Body of pancreas (tissue), 4 donors: ENCODE results near the gene TRPC4. TPM values are rescaled to one million over a fixed set of nuclear protein-coding genes. Genes with fewer than 3 reads are reported as not detected.

Experiments used
- ATAC-seq: fragments of 150-250 bp; one replicate; pipeline ENCODE4 v1.9.1; 2016
- DNase-seq, 4 donors: peaks; one replicate each; pipeline ENCODE4 v3.0.0-alpha.2; 2019
- H3K27ac ChIP-seq, 4 donors: fragments of 200-600 bp; sonication (generic); 1 replicate in 3 of 4; 2 replicates in 1 of 4; pipeline versions ENCODE4 v1.5.1 to v1.6.1; 2016 to 2019; ENCODE audit warnings: mild to moderate bottlenecking in 1 of 4, mixed read lengths in 1 of 4, moderate library complexity in 1 of 4
- H3K27me3 ChIP-seq, 2 donors: fragments of 200-600 bp; sonication (generic); one replicate each; pipeline ENCODE4 v1.6.0; 2016; ENCODE audit warnings: mild to moderate bottlenecking in 1 of 2
- H3K36me3 ChIP-seq, 2 donors: fragments of 200-600 bp; sonication (generic); replicated peaks in 1 of 2; 2 replicates each; pipeline ENCODE4 v1.5.1; 2016; ENCODE audit warnings: low read depth in 2 of 2; ENCODE audit not compliant: insufficient read depth in 1 of 2
- H3K4me1 ChIP-seq: fragments of 200-600 bp; sonication (generic); one replicate; pipeline ENCODE4 v1.6.0; 2016
- H3K4me3 ChIP-seq, 2 donors: fragments of 200-600 bp; sonication (generic); 1 replicate in 1 of 2; 2 replicates in 1 of 2; pipeline ENCODE4 v1.5.1; 2016 to 2019
- H3K9me3 ChIP-seq, 3 donors: fragments of 200-600 bp; sonication (generic); 1 replicate in 2 of 3; 2 replicates in 1 of 3; pipeline ENCODE4 v1.5.1; 2016
- POLR2A ChIP-seq, 3 donors: fragments of 450-650 bp; IDR thresholded peaks; one replicate each; pipeline ENCODE4 v1.6.1; 2016; ENCODE audit warnings: antibody characterized with exemption in 3 of 3, mild to moderate bottlenecking in 2 of 3
- WGBS, 2 donors: methylation state at CpG; one replicate each; pipeline ENCODE4 v1.1.5; 2017; 5-methylcytosine and 5-hydroxymethylcytosine counted together
- intact Hi-C: fragments of 100-400 bp; cut with DNase I; formaldehyde crosslinking; loops from one replicate; pipeline ENCODE4 v1.15.1; 2023
- total RNA-seq, 2 donors: library from RNA; depleted of rRNA; stranded (reverse); fragments of >200 nt; gene quantifications; one replicate each; pipeline ENCODE4 v1.1.0, GENCODE V29; 2016
- TF ChIP-seq, protein P1 (sequence below), 7 experiments: fragments of 450-650 bp in 4 of 7; fragments of 200-600 bp in 3 of 7; sonication (generic) in 3 of 7; IDR thresholded peaks; one replicate each; pipeline ENCODE4 v1.5.1; 2016 to 2019; ENCODE audit warnings: antibody characterized with exemption in 7 of 7

The TRPC4 gene
- total RNA-seq, 2 donors from 2014 or later = 0.33 to 2.6 TPM

DNA sequence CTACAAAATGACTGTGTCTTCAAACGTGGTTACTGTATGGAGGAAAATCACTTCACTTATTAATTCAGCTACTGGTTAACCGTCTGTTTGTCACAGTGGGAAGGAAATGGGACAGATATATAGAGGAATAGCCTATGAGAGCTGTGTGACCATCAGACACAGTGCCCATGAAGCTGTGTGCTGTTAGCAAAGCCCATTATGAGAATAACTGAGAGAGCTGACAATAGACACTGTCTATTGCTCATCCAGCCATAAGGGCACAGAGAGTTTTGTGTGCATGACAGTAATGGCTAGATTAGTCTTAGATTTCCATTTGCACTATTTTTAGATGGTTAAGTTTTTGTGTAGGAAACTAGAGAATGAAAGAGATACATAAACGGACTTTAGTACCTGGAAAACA, 206.9 kb downstream of the TRPC4 start:
- intact Hi-C loops = no loop called here
- WGBS, 2 donors = 44 to 55% methylated on average over 3 of the region's 3 CpGs
- ATAC-seq (no peak), DNase-seq (no peak)
- no peaks in the 10 kb centered on the region for H3K4me1 ChIP-seq
- H3K36me3 ChIP-seq = no peaks in the 10 kb centered on the region
- H3K27me3 ChIP-seq = no peaks in the 10 kb centered on the region
- H3K4me3 ChIP-seq = no peak overlapping the region
- TF ChIP-seq, protein P1, sequence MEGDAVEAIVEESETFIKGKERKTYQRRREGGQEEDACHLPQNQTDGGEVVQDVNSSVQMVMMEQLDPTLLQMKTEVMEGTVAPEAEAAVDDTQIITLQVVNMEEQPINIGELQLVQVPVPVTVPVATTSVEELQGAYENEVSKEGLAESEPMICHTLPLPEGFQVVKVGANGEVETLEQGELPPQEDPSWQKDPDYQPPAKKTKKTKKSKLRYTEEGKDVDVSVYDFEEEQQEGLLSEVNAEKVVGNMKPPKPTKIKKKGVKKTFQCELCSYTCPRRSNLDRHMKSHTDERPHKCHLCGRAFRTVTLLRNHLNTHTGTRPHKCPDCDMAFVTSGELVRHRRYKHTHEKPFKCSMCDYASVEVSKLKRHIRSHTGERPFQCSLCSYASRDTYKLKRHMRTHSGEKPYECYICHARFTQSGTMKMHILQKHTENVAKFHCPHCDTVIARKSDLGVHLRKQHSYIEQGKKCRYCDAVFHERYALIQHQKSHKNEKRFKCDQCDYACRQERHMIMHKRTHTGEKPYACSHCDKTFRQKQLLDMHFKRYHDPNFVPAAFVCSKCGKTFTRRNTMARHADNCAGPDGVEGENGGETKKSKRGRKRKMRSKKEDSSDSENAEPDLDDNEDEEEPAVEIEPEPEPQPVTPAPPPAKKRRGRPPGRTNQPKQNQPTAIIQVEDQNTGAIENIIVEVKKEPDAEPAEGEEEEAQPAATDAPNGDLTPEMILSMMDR (IDR thresholded peaks at IDR 0.05) = no peak
- no peak for TF ChIP-seq POLR2A (IDR thresholded peaks at IDR 0.05)
- H3K9me3 ChIP-seq = no peaks in the 10 kb centered on the region
- H3K27ac ChIP-seq = no peak overlapping the region

GRCh38 chr13:37657956-37658355, 211.6 kb downstream of the TRPC4 start:
- Histone ChIP-seq H3K4me3 (no peak overlapping the region), H3K9me3 (no peaks in the 10 kb centered on the region), H3K27me3 (no peaks in the 10 kb centered on the region), H3K36me3 (no peaks in the 10 kb centered on the region), H3K27ac (no peak overlapping the region), H3K4me1 (no peaks in the 10 kb centered on the region)
- intact Hi-C loops = no loop called here
- WGBS, 2 donors = 76 to 91% methylated on average over 1 of the region's 1 CpG
- ATAC-seq (no peak), DNase-seq (no peak)
- TF ChIP-seq, protein P1 (IDR thresholded peaks at IDR 0.05) = no peak
- TF ChIP-seq POLR2A (IDR thresholded peaks at IDR 0.05) = no peak

DNA sequence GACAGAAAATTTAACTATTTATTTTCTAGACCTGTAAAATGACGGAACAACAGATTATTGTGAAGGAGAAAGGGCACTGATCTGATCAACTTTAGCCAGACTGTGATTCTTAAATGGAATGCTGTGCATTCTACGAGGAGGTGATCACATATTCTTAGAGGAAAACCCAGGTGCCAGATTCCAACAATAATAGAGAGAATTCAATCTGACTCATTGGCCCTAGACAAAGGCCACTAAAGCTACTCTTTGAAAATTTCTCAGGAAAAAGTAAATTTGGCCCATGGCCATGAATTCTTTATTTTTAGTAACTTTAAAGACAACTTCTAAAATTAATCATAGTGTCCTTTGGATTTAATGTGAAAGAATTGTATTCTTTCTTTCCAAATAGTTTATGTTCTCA, 212.4 kb downstream of the TRPC4 start:
- Histone ChIP-seq H3K27ac (no peak overlapping the region), H3K4me3 (no peak overlapping the region), H3K9me3 (no peaks in the 10 kb centered on the region), H3K27me3 (no peaks in the 10 kb centered on the region), H3K36me3 (no peaks in the 10 kb centered on the region), H3K4me1 (no peaks in the 10 kb centered on the region)
- 62 to 71% methylated on average over 2 of the region's 2 CpGs for WGBS, 2 donors
- intact Hi-C loops = no loop called here
- DNase-seq = no peak
- no peak for ATAC-seq
- TF ChIP-seq, protein P1 (IDR thresholded peaks at IDR 0.05) = no peak
- no peak for TF ChIP-seq POLR2A (IDR thresholded peaks at IDR 0.05)

- H3K27ac ChIP-seq = no peak overlapping the region
- H3K36me3 ChIP-seq = no peaks in the 10 kb centered on the region
- intact Hi-C loops = no loop called here
- TF ChIP-seq, protein P1 (IDR thresholded peaks at IDR 0.05) = no peak
- no peak for TF ChIP-seq POLR2A (IDR thresholded peaks at IDR 0.05)
- 54 to 70% methylated on average over 7 of the region's 7 CpGs for WGBS, 2 donors
- DNase-seq (no peak), ATAC-seq (no peak)
- no peak overlapping the region for H3K4me3 ChIP-seq
- H3K27me3 ChIP-seq = no peaks in the 10 kb centered on the region
- H3K9me3 ChIP-seq = no peaks in the 10 kb centered on the region
- H3K4me1 ChIP-seq = no peaks in the 10 kb centered on the region
Observed at GRCh38 chr13:37656247-37656940, 213.2 kb downstream of the TRPC4 start.

GRCh38 chr13:37652596-37652995, 217.0 kb downstream of the TRPC4 start:
- no peak for DNase-seq
- Histone ChIP-seq H3K27me3 (no peaks in the 10 kb centered on the region), H3K36me3 (no peaks in the 10 kb centered on the region), H3K4me3 (no peak overlapping the region), H3K4me1 (no peaks in the 10 kb centered on the region), H3K9me3 (no peaks in the 10 kb centered on the region), H3K27ac (no peak overlapping the region)
- WGBS, 2 donors = 70 to 79% methylated on average over 1 of the region's 1 CpG
- intact Hi-C loops = no loop called here
- TF ChIP-seq, protein P1 (IDR thresholded peaks at IDR 0.05) = no peak
- TF ChIP-seq POLR2A (IDR thresholded peaks at IDR 0.05) = no peak
- no peak for ATAC-seq
